ENCODE data around the gene SLC6A16.
"Not testable (repeated sequence)": the region's sequence is repeated elsewhere in the genome, so short reads cannot be mapped to it uniquely, and the experiment has no call there.

The SLC6A16 gene

DNA sequence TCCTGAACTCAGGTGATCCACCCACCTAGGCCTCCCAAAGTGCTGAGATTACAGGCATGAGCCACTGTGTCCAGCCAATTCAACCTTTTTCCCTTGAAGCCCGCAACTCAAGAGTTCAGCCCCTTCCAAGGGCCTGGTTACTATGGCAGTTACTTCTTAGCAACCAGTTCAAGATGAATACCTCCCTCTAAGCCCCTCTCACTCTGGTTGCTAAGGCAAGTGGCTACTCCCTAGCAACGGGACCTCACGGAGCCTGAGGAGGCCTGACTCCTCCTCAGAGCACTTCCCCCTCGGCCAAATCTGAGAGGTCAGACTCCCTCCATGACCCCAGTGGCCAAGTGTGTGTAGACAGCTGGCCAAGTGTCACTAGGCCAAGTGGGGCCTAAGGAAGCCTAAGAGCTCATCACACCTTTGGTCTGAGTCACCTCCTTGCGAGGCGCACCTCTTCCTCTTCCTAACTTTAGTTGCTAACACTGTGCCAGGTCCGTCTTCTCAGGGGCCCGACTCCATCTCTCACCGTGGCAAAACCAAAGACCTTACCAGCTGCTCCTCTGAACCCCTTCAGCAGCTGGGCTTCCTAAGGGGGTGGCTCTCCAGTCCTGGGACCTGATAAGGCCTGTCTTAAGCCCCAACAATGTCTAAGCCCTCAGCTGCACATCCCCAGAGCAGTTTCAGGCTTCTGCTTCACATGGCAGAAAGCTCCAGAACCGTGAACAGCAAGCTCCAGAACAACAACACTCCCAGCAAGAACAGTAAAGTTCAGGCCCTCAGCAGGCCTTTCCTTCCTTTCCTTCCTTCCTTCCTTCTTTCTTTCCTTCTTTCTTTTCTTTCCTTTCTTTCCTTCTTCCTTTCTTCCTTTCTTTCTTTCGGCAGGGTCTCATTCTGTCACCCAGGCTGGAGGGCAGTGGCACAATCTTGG, 19.8 kb upstream of the SLC6A16 start:
- no peak for DNase-seq

DNA sequence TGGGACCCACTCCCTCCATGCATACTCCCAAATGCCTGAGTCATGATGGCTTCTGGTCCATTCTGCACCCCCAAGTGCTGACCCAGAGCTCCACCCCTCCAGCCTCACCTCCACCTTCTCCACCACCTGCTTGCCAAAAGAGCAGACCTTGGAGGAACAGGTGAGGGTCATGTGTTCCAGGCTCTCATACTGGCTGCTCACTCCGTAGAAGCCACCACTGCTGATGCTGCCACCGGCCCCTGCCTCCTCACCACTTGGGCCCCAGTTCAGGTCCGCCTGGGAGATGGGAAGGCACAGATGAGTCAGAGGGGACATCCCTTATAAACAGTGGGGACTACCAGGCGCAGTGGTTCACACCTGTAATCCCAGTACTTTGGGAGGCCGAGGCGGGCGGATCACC, 18.1 kb upstream of the SLC6A16 start:
- no peak for DNase-seq

DNA sequence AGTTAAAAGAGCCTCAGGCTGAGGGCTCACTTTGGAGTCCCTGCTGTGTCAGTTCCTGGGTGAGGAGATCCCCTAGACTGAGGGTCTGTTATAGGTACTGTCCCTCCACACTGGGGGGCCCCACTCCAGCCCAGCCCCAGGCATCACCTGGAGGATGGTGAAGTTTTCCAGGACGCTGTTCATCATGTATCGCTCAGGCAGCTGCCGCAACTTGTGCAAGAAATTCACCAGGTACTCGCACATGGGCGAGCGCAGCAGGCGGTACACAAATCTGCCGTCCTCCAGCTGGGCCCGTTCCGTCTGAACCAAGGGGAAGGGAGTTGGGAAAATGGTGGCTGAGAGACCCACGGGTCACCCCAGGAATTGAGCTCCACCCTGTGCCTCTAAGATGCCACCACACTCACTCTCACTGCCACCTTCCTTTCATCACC, 17.3 kb upstream of the SLC6A16 start:
- DNase-seq = no peak

DNA sequence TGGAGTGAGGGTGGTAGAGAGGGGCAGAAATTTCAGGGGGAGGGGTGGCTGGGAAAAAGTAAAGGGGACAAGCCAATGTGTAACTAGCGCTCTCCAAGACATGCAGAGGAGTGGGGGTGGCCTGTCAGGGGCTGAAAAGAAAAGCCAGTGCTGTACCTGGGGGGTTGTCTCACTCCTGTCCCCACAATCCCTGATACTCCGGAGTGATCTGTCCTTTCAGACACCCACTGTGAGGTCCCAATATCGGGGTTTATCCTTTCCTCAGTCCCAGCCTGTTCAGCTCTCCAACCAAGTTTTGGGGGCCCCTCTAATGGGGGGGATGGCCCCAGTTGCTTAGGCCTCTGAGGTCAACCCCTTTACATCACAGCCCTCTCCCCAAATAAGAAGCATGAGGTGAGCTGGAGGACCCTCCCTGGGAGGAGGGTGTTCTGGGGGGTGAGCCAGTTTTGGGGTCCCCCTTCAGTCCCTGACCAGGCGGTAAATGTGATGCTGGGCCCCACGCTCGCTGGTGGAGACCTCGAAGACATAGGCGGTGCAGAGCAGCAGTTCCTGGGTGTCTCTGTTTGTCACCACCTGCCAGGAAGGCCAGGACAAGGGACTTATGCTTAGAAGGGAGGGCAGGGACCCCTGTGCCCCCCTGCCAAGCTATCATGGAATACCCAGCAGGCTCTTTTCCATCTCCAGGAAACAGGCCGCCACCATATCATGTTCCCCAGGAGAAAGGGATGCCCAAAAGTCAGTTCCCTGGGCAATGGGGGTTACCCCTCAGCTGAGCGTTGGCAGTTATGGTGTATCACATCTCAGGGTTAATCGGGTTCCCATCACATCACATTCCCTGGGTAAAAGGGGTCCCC, 16.1 kb upstream of the SLC6A16 start:
- DNase-seq = no peak

DNA sequence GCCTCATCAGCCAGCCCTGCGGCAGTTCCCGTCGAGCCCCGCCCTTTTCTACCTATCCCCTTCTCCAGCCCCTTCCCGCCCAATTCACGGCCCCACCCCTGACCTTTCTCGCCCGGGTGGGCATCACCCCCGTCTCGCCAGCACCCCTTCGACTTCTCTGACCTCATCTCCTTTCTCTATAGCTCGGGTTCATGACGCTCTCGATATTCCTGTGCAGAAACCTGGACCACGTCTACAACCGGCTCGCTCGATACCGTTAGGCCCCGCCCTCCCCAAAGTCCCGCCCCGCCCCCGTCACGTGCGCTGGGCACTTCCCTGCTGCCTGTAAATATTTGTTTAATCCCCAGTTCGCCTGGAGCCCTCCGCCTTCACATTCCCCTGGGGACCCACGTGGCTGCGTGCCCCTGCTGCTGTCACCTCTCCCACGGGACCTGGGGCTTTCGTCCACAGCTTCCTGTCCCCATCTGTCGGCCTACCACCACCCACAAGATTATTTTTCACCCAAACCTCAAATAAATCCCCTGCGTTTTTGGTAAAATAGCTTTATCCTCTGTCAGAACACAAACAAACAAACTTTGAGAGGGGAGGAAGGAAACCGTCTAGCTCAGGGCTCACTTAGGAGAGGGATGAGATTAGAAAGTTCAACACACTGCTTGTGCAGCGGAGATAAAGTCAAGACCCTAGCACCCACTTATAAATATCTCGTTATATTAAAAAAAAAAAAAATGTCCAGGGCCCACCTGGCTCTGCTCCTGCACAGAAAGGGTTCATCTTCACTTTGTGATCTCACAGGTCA, 15.3 kb upstream of the SLC6A16 start:
- no peak for DNase-seq

DNA sequence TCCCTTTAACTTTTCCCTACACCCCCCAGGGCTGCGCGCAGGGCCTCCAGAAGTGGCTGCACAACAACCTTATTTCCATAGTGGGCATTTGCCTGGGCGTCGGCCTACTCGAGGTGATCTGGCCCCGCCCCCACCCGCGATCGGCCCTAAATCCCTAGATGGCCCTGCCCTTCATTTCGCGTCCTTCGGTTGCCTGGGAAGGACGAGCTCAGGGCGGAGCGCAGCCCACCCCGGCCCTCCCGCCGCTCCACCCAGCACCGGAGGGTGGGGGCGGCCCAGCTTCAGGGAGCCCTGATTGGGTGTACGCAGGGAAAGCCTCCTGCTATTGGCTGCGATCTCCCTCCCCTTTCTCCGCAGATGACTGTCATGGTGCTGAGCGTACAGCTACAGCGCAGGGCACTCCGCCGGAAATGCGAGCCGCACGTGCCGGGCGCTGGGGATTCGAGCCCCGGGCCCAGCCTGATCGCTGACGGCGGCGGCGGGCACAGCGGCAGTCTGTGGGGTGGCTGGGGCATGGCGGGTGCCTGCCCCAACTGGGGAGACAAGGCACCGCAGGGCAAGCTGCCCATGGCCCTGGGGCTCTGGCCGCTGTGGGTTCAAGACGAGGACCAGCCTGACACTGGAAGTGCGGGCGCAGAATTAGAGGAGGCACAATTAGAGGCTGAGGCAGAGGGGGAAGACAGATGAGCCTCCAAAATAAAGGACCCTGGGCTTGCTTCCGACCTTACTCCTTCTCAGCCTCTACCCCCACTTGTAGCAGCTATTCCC, 14.5 kb upstream of the SLC6A16 start:
- no peak for DNase-seq

- no peak for DNase-seq
These were observed 13.8 kb upstream of the SLC6A16 start for GRCh38 chr19:49338691-49339300.

DNA sequence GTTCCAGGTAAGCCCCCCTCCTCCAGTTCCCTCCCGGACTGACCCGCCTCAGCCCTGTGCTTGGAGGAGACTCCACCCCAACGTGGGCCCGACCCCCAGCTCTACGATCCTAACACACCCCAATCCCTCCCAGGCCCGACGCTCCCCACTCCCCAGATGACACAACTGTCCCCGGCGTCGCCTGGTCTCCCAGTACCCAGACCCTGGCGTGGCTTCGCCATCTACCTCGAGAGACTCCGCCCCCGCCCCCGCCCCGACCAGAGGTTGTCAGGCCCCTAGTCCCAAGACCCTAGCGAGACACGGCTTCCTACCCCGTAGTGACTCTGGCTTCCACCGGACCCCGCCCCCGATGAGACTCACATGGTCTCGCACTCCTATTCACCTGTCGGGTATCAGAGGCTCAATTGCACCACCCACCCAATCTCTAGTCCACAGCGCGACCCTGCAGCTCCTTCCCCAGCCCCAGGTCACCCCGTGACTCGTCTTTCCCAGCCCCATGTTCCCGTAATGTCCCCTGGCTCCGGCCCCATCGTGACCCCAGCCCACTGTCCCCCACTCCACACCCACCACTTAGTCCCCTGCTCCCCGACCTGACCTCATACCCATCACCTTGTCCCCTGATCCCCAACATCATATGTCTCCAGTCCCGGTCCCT, 13.2 kb upstream of the SLC6A16 start:
- DNase-seq = no peak

- DNase-seq = no peak
These were observed 12.5 kb upstream of the SLC6A16 start for GRCh38 chr19:49337267-49338022.

GRCh38 chr19:49336482-49337266, 11.7 kb upstream of the SLC6A16 start:
- no peak for DNase-seq

- DNase-seq = no peak
These were observed 10.9 kb upstream of the SLC6A16 start for GRCh38 chr19:49335784-49336481.

GRCh38 chr19:49335071-49335783, 10.2 kb upstream of the SLC6A16 start, which contains the start of gene CD37:
Gene CD37 (plus strand): TSS chr19:49335406. CDS start chr19:49335541, 135 bp downstream.
- peak; percentile 55 for DNase-seq

DNA sequence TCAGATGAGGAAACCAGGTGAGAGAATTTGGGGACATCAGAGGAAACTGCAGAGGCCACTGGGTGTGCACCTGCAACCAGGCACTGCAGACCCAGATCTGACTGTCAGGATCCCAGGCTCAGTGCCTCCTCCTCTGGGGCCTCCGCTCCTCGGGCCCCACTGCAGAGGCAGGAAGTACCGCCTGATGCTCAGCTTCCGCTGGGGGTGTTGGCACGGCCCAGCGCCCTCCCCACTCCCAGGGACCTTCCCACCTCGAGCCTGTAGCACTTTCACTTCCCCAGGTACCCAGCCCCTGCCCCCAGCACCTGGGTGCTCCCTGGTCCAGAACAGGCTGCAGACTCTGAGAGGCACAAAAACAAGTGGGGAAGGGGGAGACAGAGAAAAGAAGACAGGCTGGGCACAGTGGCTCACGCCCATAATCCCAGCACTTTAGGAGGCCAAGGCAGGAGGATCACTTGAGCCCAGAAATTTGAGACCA, 8.9 kb upstream of the SLC6A16 start:
- peak; percentile 56 for DNase-seq

- no peak for DNase-seq
These were observed 8.4 kb upstream of the SLC6A16 start for GRCh38 chr19:49333418-49333805.

GRCh38 chr19:49332691-49333417, 7.9 kb upstream of the SLC6A16 start:
- DNase-seq = not testable (repeated sequence)

- peak; percentile 63 for DNase-seq
These were observed 6.6 kb upstream of the SLC6A16 start for GRCh38 chr19:49331616-49332055.

DNA sequence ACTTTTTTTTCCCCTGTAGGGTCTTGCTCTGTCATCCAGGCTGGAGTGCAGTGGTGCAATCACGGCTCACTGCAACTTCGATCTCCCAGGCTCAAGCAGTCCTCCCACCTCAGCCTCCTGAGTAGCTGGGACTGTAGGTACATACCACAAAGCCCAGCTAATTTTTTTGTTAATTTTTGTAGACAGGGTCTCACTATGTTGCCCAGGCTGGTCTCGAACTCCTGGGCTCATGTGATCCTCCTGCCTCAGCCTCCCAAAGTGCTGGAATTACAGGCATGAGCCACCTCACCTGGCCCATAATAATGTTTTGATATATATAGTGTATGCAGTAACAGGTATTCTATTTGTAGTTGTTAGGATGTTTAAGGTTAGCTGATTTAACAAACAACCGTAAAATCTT, 6.2 kb upstream of the SLC6A16 start:
- not testable (repeated sequence) for DNase-seq

Data from activated naive CD4-positive, alpha-beta T cell treated with anti-CD3 and anti-CD28 coated beads, Interleukin-2, amount 50 U/mL, for 16 hours (primary cell).